Measurements from ENCODE around the gene LCN6. TPM values are rescaled to one million over a fixed set of nuclear protein-coding genes. Genes with fewer than 3 reads are reported as not detected.
"Not testable (repeated sequence)": the region's sequence is repeated elsewhere in the genome, so short reads cannot be mapped to it uniquely, and the experiment has no call there.

Gene LCN6
- polyA plus RNA-seq, 4 donors: 1.4 to 21.5 (median 2.2) TPM; not detected in 1

- FAIRE-seq; H3K27me3 ChIP-seq (ENCODE audit: control insufficient read depth in 3 of 3, insufficient read depth in 3 of 3, low read length in 3 of 3); H3K9me3 ChIP-seq (ENCODE audit: control insufficient read depth in 2 of 2, insufficient read depth in 1 of 2, low read depth in 1 of 2, low read length in 1 of 2); H3K27ac ChIP-seq (ENCODE audit: low read depth in 1 of 3, low read length in 2 of 3); H3K36me3 ChIP-seq (ENCODE audit: control insufficient read depth in 3 of 3, insufficient read depth in 2 of 3, low read depth in 1 of 3, low read length in 3 of 3); H3K4me3 ChIP-seq (ENCODE audit: low read depth in 1 of 3, low read length in 3 of 3): not testable (repeated sequence)
- peak in 1 of 2 donors; percentile 71 for DNase-seq
- H3K4me1 ChIP-seq (ENCODE audit: control insufficient read depth in 3 of 3, insufficient read depth in 2 of 3, low read depth in 1 of 3, low read length in 2 of 3): peaks cover 0 to 44% (median 1%) of the 10 kb centered on the region in 3 donors
- 28 to 62% (median 40%) methylated on average over 15 to 23 of the region's 23 CpGs for WGBS, 3 donors
Measured at GRCh38 chr9:136785565-136786355, 37.4 kb upstream of the LCN6 start.

DNA sequence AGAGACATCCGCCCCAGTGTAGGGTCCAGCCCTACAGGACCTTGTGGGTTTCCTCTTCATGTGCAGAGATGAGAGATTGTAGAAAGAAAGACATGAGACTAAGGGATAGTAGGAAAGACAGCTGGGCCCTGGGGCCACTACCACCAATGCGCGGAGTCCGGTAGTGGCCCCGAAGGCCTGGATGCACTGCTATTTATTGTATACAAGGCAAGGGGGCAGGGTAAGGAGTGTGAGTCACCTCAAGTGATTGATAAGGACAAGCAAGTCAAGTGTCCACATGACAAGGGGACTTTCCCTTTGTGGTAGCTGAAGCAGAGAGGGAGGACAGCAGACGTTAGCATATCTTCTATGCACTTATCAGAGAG is 36.7 kb upstream of the LCN6 start:
- DNase-seq (peak; percentile 76), FAIRE-seq (no peak)
- H3K27me3 ChIP-seq (ENCODE audit: control insufficient read depth in 3 of 3, insufficient read depth in 3 of 3, low read length in 3 of 3): no peaks in the 10 kb centered on the region
- H3K4me3 ChIP-seq (ENCODE audit: low read depth in 1 of 3, low read length in 3 of 3): no peak overlapping the region
- peaks cover 0 to 38% (median 1%) of the 10 kb centered on the region in 3 donors for H3K4me1 ChIP-seq (ENCODE audit: control insufficient read depth in 3 of 3, insufficient read depth in 2 of 3, low read depth in 1 of 3, low read length in 2 of 3)
- no peaks in the 10 kb centered on the region for H3K36me3 ChIP-seq (ENCODE audit: control insufficient read depth in 3 of 3, insufficient read depth in 2 of 3, low read depth in 1 of 3, low read length in 3 of 3)
- 21 to 59% (median 35%) methylated on average over 6 of the region's 6 CpGs for WGBS, 3 donors
- H3K9me3 ChIP-seq (ENCODE audit: control insufficient read depth in 2 of 2, insufficient read depth in 1 of 2, low read depth in 1 of 2, low read length in 1 of 2): no peaks in the 10 kb centered on the region
- no peak overlapping the region for H3K27ac ChIP-seq (ENCODE audit: low read depth in 1 of 3, low read length in 2 of 3)

DNA sequence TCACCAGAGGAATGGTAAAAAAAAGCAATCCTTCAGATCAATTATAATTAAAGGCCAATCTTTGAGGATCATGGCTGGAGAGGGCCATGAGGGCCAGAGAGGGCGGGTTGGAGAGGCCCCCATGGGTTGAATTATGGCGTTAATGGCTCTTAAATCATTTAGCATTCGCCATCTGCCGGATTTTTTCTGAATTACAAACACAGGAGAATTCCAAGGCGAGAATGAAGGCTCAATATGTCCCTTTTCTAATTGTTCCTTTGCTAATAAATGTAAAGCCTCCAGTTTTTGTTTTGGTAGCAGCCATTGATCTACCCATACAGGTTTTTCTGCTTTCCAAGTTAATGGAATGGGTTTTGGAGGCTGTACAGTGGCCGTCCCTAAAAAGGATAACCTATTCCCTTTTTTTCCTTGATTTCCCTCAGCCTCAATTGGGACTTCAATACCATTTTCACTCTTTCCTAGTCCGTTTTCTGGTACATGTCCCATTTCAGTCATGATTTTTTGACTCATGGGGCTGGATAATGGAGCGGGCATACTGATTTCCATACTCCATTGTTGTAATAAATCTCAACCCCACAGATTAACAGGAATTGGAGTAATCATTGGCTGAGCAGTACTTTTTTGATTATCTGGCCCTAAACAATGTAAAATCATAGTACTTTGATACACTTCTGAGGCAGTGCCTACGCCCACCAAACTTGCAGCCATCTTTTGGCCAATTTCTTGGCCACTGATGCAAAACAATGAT is 36.1 kb upstream of the LCN6 start:
- WGBS, 3 donors: 19 to 42% (median 28%) methylated on average over 9 of the region's 9 CpGs
- H3K9me3 ChIP-seq (ENCODE audit: control insufficient read depth in 2 of 2, insufficient read depth in 1 of 2, low read depth in 1 of 2, low read length in 1 of 2): no peaks in the 10 kb centered on the region
- peaks cover 0 to 32% (median 1%) of the 10 kb centered on the region in 3 donors for H3K4me1 ChIP-seq (ENCODE audit: control insufficient read depth in 3 of 3, insufficient read depth in 2 of 3, low read depth in 1 of 3, low read length in 2 of 3)
- no peaks in the 10 kb centered on the region for H3K36me3 ChIP-seq (ENCODE audit: control insufficient read depth in 3 of 3, insufficient read depth in 2 of 3, low read depth in 1 of 3, low read length in 3 of 3)
- FAIRE-seq (no peak), DNase-seq (peak in 1 of 2 donors; percentile 57)
- no peak overlapping the region for H3K4me3 ChIP-seq (ENCODE audit: low read depth in 1 of 3, low read length in 3 of 3)
- no peak overlapping the region for H3K27ac ChIP-seq (ENCODE audit: low read depth in 1 of 3, low read length in 2 of 3)
- no peaks in the 10 kb centered on the region for H3K27me3 ChIP-seq (ENCODE audit: control insufficient read depth in 3 of 3, insufficient read depth in 3 of 3, low read length in 3 of 3)

DNA sequence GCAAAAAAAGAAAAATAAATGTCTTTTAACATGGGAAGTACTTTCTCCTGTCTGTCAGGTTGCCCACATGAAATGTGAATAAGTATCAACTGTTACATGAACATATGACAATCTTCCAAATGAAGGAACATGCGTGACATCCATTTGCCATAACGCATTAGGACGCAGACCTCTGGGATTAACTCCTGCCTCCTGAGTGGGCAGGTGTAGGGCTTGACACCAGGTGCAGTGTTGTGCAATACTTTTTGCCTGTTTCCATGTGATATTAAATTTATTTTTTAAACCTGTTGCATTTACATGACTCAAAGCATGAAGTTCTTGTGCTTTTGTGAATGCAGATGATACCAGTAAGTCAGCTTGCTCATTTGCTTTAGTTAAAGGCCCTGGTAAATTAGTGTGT is 34.1 kb upstream of the LCN6 start:
- peaks cover 0 to 36% (median 1%) of the 10 kb centered on the region in 3 donors for H3K4me1 ChIP-seq (ENCODE audit: control insufficient read depth in 3 of 3, insufficient read depth in 2 of 3, low read depth in 1 of 3, low read length in 2 of 3)
- no peak overlapping the region for H3K27ac ChIP-seq (ENCODE audit: low read depth in 1 of 3, low read length in 2 of 3)
- no peak for FAIRE-seq
- no peak for DNase-seq
- H3K9me3 ChIP-seq (ENCODE audit: control insufficient read depth in 2 of 2, insufficient read depth in 1 of 2, low read depth in 1 of 2, low read length in 1 of 2): peaks cover 0 to 5% of the 10 kb centered on the region in 2 donors
- H3K4me3 ChIP-seq (ENCODE audit: low read depth in 1 of 3, low read length in 3 of 3): no peak overlapping the region
- 80 to 92% (median 89%) methylated on average over 3 of the region's 3 CpGs for WGBS, 3 donors
- H3K27me3 ChIP-seq (ENCODE audit: control insufficient read depth in 3 of 3, insufficient read depth in 3 of 3, low read length in 3 of 3): no peaks in the 10 kb centered on the region
- no peaks in the 10 kb centered on the region for H3K36me3 ChIP-seq (ENCODE audit: control insufficient read depth in 3 of 3, insufficient read depth in 2 of 3, low read depth in 1 of 3, low read length in 3 of 3)

DNA sequence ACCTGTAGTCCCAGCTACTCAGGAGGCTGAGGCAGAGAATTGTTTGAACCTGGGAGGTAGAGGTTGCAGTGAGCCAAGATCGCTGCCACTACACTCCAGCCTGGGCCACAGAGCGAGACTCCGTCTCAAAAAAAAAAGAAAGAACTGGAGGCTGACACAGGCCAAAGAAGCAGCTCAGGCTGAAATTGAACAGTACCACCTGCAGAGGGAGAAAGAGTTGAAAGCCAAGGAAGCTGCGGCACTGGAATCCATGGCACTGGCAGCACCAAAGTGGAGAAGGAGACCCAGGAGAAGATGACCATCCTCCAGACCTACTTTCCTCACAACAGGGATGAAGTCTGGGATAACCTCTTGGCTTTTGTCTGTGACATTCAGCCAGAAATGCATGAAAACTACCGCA is 31.5 kb upstream of the LCN6 start:
- H3K27me3 ChIP-seq (ENCODE audit: control insufficient read depth in 3 of 3, insufficient read depth in 3 of 3, low read length in 3 of 3): no peaks in the 10 kb centered on the region
- H3K27ac ChIP-seq (ENCODE audit: low read depth in 1 of 3, low read length in 2 of 3): no peak overlapping the region
- peaks cover 0 to 33% (median 0%) of the 10 kb centered on the region in 3 donors for H3K4me1 ChIP-seq (ENCODE audit: control insufficient read depth in 3 of 3, insufficient read depth in 2 of 3, low read depth in 1 of 3, low read length in 2 of 3)
- no peak overlapping the region for H3K4me3 ChIP-seq (ENCODE audit: low read depth in 1 of 3, low read length in 3 of 3)
- FAIRE-seq (no peak), DNase-seq (no peak)
- H3K9me3 ChIP-seq (ENCODE audit: control insufficient read depth in 2 of 2, insufficient read depth in 1 of 2, low read depth in 1 of 2, low read length in 1 of 2): peaks cover 0 to 5% of the 10 kb centered on the region in 2 donors
- H3K36me3 ChIP-seq (ENCODE audit: control insufficient read depth in 3 of 3, insufficient read depth in 2 of 3, low read depth in 1 of 3, low read length in 3 of 3): no peaks in the 10 kb centered on the region
- 75 to 91% (median 85%) methylated on average over 5 of the region's 5 CpGs for WGBS, 3 donors

DNA sequence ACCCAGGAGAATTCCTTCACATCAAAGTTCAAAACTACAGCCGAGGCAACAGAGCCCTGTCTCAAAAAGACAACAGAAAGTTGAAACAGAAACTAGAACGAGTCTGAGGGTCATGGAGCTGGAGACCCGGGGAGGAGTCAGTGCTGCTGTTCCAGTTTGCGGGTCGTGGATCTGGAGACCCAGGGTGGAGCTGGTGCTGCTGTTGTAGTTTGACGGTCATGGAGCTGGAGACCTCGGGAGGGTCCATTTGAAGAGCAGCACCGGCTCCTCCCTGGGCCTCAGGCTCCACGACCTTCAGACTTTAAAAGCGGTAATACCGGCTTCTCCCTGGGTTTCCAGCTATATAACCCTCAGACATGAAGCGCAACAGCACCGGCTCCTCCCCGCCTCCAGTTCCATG is 29.0 kb upstream of the LCN6 start:
- peak; percentile 79 to 95 for DNase-seq
- Histone ChIP-seq H3K4me1 (ENCODE audit: control insufficient read depth in 3 of 3, insufficient read depth in 2 of 3, low read depth in 1 of 3, low read length in 2 of 3) (peaks cover 0 to 24% (median 0%) of the 10 kb centered on the region in 3 donors), H3K27ac (ENCODE audit: low read depth in 1 of 3, low read length in 2 of 3) (peak overlapping the region in 1 of 3 donors; percentile 67), H3K9me3 (ENCODE audit: control insufficient read depth in 2 of 2, insufficient read depth in 1 of 2, low read depth in 1 of 2, low read length in 1 of 2) (peaks cover 1 to 22% of the 10 kb centered on the region in 2 donors), H3K4me3 (ENCODE audit: low read depth in 1 of 3, low read length in 3 of 3) (peak overlapping the region in 1 of 3 donors; percentile 1), H3K27me3 (ENCODE audit: control insufficient read depth in 3 of 3, insufficient read depth in 3 of 3, low read length in 3 of 3) (no peaks in the 10 kb centered on the region), H3K36me3 (ENCODE audit: control insufficient read depth in 3 of 3, insufficient read depth in 2 of 3, low read depth in 1 of 3, low read length in 3 of 3) (no peaks in the 10 kb centered on the region)
- FAIRE-seq: no peak
- WGBS, 3 donors: 17 to 51% (median 33%) methylated on average over 14 of the region's 14 CpGs

- H3K4me1 ChIP-seq (ENCODE audit: control insufficient read depth in 3 of 3, insufficient read depth in 2 of 3, low read depth in 1 of 3, low read length in 2 of 3): peaks cover 0 to 24% (median 0%) of the 10 kb centered on the region in 3 donors
- H3K9me3 ChIP-seq (ENCODE audit: control insufficient read depth in 2 of 2, insufficient read depth in 1 of 2, low read depth in 1 of 2, low read length in 1 of 2): peaks cover 1 to 22% of the 10 kb centered on the region in 2 donors
- WGBS, 3 donors: 21 to 37% (median 37%) methylated on average over 7 of the region's 7 CpGs
- DNase-seq (no peak), FAIRE-seq (no peak)
- H3K4me3 ChIP-seq (ENCODE audit: low read depth in 1 of 3, low read length in 3 of 3): no peak overlapping the region
- H3K27me3 ChIP-seq (ENCODE audit: control insufficient read depth in 3 of 3, insufficient read depth in 3 of 3, low read length in 3 of 3): no peaks in the 10 kb centered on the region
- no peaks in the 10 kb centered on the region for H3K36me3 ChIP-seq (ENCODE audit: control insufficient read depth in 3 of 3, insufficient read depth in 2 of 3, low read depth in 1 of 3, low read length in 3 of 3)
- peak overlapping the region in 1 of 3 donors; percentile 67 for H3K27ac ChIP-seq (ENCODE audit: low read depth in 1 of 3, low read length in 2 of 3)
Measured at GRCh38 chr9:136776947-136777346, 28.6 kb upstream of the LCN6 start.

DNA sequence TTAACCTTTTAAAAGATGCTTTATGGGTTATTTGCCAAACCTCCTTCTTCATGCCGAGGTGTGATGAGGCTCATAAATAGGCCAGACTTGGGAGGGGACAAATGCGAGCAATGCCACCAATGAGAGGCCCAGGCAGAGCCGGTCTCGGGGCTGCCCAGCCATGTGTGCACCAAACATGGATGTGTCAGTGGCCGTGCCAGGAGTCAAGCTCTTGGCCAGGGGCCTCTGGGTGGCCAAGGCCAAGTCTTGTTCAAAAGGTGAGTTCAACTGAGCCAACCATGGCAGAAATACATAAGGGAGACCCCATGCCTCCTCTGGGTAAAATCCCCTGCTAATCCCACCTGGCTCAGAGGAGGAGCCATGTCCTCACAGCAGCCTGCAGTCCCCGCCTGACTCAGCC is 26.9 kb upstream of the LCN6 start:
- DNase-seq: no peak
- Histone ChIP-seq H3K4me1 (ENCODE audit: control insufficient read depth in 3 of 3, insufficient read depth in 2 of 3, low read depth in 1 of 3, low read length in 2 of 3) (peaks cover 0 to 24% (median 0%) of the 10 kb centered on the region in 3 donors), H3K9me3 (ENCODE audit: control insufficient read depth in 2 of 2, insufficient read depth in 1 of 2, low read depth in 1 of 2, low read length in 1 of 2) (peaks cover 1 to 22% of the 10 kb centered on the region in 2 donors), H3K27ac (ENCODE audit: low read depth in 1 of 3, low read length in 2 of 3) (no peak overlapping the region), H3K27me3 (ENCODE audit: control insufficient read depth in 3 of 3, insufficient read depth in 3 of 3, low read length in 3 of 3) (no peaks in the 10 kb centered on the region), H3K4me3 (ENCODE audit: low read depth in 1 of 3, low read length in 3 of 3) (no peak overlapping the region), H3K36me3 (ENCODE audit: control insufficient read depth in 3 of 3, insufficient read depth in 2 of 3, low read depth in 1 of 3, low read length in 3 of 3) (no peaks in the 10 kb centered on the region)
- WGBS, 3 donors: 74 to 98% (median 78%) methylated on average over 6 of the region's 6 CpGs
- FAIRE-seq: no peak

Measured in small intestine (tissue), 7 donors.